Heart left ventricle (tissue), 13 donors: ENCODE results near the gene HGS.

ENCODE experiments used
- POLR2A ChIP-seq, 2 donors: fragments of 450-650 bp; IDR thresholded peaks; one replicate each; pipeline ENCODE4 v1.6.1; 2017; ENCODE audit warnings: antibody characterized with exemption in 2 of 2, mild to moderate bottlenecking in 2 of 2, moderate library complexity in 2 of 2
- TF ChIP-seq, protein P1 (sequence below), 12 donors: fragments of 200-600 bp; sonication (generic) in 4 of 12; IDR thresholded peaks; one replicate each; pipeline versions ENCODE4 v1.5.0 to v1.8.0; 2018 to 2022; ENCODE audit warnings: antibody characterized with exemption in 12 of 12, mild to moderate bottlenecking in 5 of 12
- donor health status: ischemic (EF 13 %, LVEDD 7.1; RV severe dilation, severe dysfunction).
- donor health status: DM: no; HTN: yes; CAD: no.
- donor health status: DM: no; HTN: no; CAD: no.
- donor health status: ischemic (EF 25% LVEDD 6.9; RV normal size, moderate dysfunction).
- donor health status: ischemic (EF 25% LVEDD 5.7; RV mildly dilated, moderate dysfunction).
- donor health status: ischemic (EF 35%, LVEDD 5.7; RV mildly dilated, moderate dysfunction).
- donor health status: nonischemic (EF 11% LVEDD 7.7; RV severe dilation, severe dysfunction).
- donor health status: DM: yes; HTN: yes; CAD: no.
- donor health status: PGD.
- donor health status: ischemic (EF 29% LVEDD 5.4; RV normal size, mild dysfunction).
- donor health status: nonischemic (EF 23%, LVEDD 6.1; RV moderate dilation, normal function).

DNA sequence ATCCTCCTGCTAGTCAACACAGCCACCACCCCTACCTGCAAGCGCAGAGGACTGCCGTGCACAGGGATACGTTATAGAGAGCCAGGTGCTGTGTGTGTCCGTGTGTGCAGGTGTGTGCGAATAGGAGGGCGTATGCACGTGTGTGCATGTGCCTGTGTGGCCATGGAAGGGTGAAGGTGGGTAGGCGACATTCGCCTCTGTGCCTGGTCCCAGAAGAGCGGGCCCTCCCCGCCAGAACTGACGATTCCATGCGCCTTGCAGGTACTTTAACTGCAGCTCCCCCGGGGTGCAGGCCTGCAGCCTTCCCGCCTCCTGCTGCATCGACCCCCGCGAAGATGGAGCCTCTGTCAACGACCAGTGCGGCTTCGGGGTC lies 36.2 kb upstream of the HGS start:
- TF ChIP-seq, protein P1, sequence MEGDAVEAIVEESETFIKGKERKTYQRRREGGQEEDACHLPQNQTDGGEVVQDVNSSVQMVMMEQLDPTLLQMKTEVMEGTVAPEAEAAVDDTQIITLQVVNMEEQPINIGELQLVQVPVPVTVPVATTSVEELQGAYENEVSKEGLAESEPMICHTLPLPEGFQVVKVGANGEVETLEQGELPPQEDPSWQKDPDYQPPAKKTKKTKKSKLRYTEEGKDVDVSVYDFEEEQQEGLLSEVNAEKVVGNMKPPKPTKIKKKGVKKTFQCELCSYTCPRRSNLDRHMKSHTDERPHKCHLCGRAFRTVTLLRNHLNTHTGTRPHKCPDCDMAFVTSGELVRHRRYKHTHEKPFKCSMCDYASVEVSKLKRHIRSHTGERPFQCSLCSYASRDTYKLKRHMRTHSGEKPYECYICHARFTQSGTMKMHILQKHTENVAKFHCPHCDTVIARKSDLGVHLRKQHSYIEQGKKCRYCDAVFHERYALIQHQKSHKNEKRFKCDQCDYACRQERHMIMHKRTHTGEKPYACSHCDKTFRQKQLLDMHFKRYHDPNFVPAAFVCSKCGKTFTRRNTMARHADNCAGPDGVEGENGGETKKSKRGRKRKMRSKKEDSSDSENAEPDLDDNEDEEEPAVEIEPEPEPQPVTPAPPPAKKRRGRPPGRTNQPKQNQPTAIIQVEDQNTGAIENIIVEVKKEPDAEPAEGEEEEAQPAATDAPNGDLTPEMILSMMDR (IDR thresholded peaks at IDR 0.05), result no peak
- TF ChIP-seq POLR2A (IDR thresholded peaks at IDR 0.05), result no peak
